Adrenal gland (tissue), 12 donors: ENCODE measurements around the gene GNAO1. TPM values are rescaled to one million over a fixed set of nuclear protein-coding genes. Genes with fewer than 3 reads are reported as not detected.

Source experiments
- DNase-seq, 7 donors: peaks; one replicate each; pipeline ENCODE4 v3.0.0-alpha.2; 2019 to 2020
- H3K27ac ChIP-seq, 5 donors: fragments of 200-600 bp; sonication (generic) in 4 of 5; 1 replicate in 3 of 5; 2 replicates in 2 of 5; pipeline versions ENCODE4 v1.5.1 to v1.8.0; 2016 to 2020; ENCODE audit warnings: mild to moderate bottlenecking in 1 of 5
- H3K27me3 ChIP-seq: fragments of 200-600 bp; 2 replicates; pipeline ENCODE4 v1.8.0; 2021
- H3K36me3 ChIP-seq, 2 donors: fragments of 200-600 bp; replicated peaks in 1 of 2; 1 replicate in 1 of 2; 2 replicates in 1 of 2; pipeline versions ENCODE4 v1.5.1 to v1.8.0; 2018 to 2022
- H3K4me1 ChIP-seq, 2 donors: fragments of 200-600 bp; replicated peaks in 1 of 2; 1 replicate in 1 of 2; 2 replicates in 1 of 2; pipeline versions ENCODE4 v1.5.1 to v1.8.0; 2018 to 2021
- H3K4me3 ChIP-seq, 4 donors: fragments of 200-600 bp; sonication (generic) in 3 of 4; one replicate each; pipeline ENCODE4 v1.5.1; 2016 to 2018
- H3K9me3 ChIP-seq, 3 donors: fragments of 200-600 bp; sonication (generic) in 1 of 3; replicated peaks in 1 of 3; 1 replicate in 2 of 3; 2 replicates in 1 of 3; pipeline versions ENCODE4 v1.5.1 to v1.8.0; 2016 to 2021
- POLR2A ChIP-seq, 2 donors: fragments of 450-650 bp; IDR thresholded peaks; one replicate each; pipeline ENCODE4 v1.6.1; 2017; ENCODE audit warnings: antibody characterized with exemption in 2 of 2, mild to moderate bottlenecking in 2 of 2, moderate library complexity in 1 of 2
- WGBS, 4 donors: extraction: QIAGEN DNeasy Blood & Tissue Kit in 2 of 4; methylation state at CpG; one replicate each; pipeline versions ENCODE4 v1.1.5 to v1.1.7; 2013 to 2017; 5-methylcytosine and 5-hydroxymethylcytosine counted together
- intact Hi-C, 2 donors: fragments of 100-400 bp; cut with DNase I; formaldehyde crosslinking; loops; one replicate each; pipeline versions ENCODE4 v1.14.1 to v1.15.0; 2022 to 2023
- polyA plus RNA-seq, 3 donors: library from polyadenylated mRNA; stranded (reverse); fragments of 200-250 nt in 2 of 3; fragments of 350-450 nt in 1 of 3; fragmentation: Illumina TruSeq in 1 of 3; extraction: RNeasy Lipid Tissue Mini Kit (QIAGEN cat#74804) in 1 of 3; gene quantifications; one replicate each; pipeline ENCODE4 v1.2.3, GENCODE V29; 2013 to 2014
- total RNA-seq, 9 donors: library from RNA; depleted of rRNA in 4 of 9; stranded (reverse); fragments of >200 nt in 4 of 9; fragments of 120-200 nt in 1 of 9; fragmentation: NEBNext Ultra II Directional in 1 of 9; extraction: Animal tissue kit (Norgen Biotek cat#: 25700) in 1 of 9; gene quantifications; one replicate each; pipeline versions ENCODE4 v1.1.0 to v1.2.4, GENCODE V29; 2013 to 2023
- TF ChIP-seq, protein P1 (sequence below), 6 experiments: fragments of 450-650 bp in 4 of 6; fragments of 200-600 bp in 2 of 6; sonication (generic) in 1 of 6; IDR thresholded peaks; 1 replicate in 5 of 6; 2 replicates in 1 of 6; pipeline versions ENCODE4 v1.5.1 to v1.8.0; 2016 to 2021; ENCODE audit warnings: antibody characterized with exemption in 6 of 6, mild to moderate bottlenecking in 2 of 6, moderate library complexity in 1 of 6
- donor health status: healthy with polysubstance abuse.
- donor health status: Bipolar disorder and iron deficiency.
- donor health status: DM: yes; HTN: yes; CAD: no.
- donor health status: DM: no; HTN: no; CAD: no.
- donor health status: DM: no; HTN: no; CAD: no.
- donor health status: DM: yes; HTN: yes; CAD: no.

Gene GNAO1
- total and polyA plus RNA-seq, 12 donors: 1.8 to 36.6 (median 5.9) TPM

DNA sequence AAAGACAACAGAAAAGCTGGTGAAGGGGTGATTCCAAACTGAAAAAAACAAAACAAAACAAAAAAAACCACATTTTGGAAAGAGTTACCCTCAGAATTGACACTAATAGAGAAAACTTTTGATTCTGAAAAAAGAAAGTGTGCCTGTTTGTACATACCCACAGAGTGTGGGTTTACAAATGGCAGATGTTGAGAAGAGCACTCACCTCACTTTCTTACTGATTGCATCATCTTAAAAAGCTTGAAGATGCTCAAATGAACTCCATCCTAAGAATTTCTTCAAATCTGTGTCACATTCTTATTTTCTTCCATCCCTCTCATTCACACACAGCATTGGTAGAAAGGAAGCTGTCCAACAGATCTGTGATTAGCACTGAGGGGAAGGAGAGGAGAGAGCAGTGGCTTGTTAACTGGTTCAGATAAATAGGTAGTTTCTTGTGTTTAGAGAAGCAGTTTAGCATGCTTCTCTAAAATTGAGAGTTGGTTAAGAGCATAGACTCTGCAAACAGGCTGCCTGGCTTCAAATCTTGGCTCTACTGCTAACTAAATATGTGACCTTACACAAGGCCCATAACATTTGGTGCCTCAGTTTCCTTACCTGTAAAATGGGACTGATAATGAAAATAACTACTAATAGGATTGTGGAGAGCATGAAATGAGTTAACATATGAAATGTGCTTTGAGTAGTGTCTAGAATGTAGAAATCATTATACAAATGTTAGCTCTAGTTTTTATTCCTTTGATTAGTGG is 6.9 kb downstream of the GNAO1 start:
- peaks cover 22% of the 10 kb centered on the region for H3K27me3 ChIP-seq
- H3K36me3 ChIP-seq: no peaks in the 10 kb centered on the region
- intact Hi-C loops: no loop called here
- DNase-seq: no peak
- no peak overlapping the region for H3K27ac ChIP-seq
- TF ChIP-seq POLR2A (IDR thresholded peaks at IDR 0.05): no peak
- TF ChIP-seq, protein P1, sequence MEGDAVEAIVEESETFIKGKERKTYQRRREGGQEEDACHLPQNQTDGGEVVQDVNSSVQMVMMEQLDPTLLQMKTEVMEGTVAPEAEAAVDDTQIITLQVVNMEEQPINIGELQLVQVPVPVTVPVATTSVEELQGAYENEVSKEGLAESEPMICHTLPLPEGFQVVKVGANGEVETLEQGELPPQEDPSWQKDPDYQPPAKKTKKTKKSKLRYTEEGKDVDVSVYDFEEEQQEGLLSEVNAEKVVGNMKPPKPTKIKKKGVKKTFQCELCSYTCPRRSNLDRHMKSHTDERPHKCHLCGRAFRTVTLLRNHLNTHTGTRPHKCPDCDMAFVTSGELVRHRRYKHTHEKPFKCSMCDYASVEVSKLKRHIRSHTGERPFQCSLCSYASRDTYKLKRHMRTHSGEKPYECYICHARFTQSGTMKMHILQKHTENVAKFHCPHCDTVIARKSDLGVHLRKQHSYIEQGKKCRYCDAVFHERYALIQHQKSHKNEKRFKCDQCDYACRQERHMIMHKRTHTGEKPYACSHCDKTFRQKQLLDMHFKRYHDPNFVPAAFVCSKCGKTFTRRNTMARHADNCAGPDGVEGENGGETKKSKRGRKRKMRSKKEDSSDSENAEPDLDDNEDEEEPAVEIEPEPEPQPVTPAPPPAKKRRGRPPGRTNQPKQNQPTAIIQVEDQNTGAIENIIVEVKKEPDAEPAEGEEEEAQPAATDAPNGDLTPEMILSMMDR (IDR thresholded peaks at IDR 0.05): no peak
- peaks cover 0 to 4% of the 10 kb centered on the region in 2 donors for H3K4me1 ChIP-seq
- H3K4me3 ChIP-seq: no peak overlapping the region
- no peaks in the 10 kb centered on the region for H3K9me3 ChIP-seq

- intact Hi-C loops: no loop called here
- WGBS, 4 donors: 47 to 67% (median 60%) methylated on average over 4 of the region's 4 CpGs
- TF ChIP-seq POLR2A (IDR thresholded peaks at IDR 0.05): no peak
- TF ChIP-seq, protein P1 (IDR thresholded peaks at IDR 0.05): no peak
These were observed 7.4 kb downstream of the GNAO1 start for GRCh38 chr16:56198755-56199114.

GRCh38 chr16:56199164-56199563 is 7.9 kb downstream of the GNAO1 start:
- TF ChIP-seq, protein P1 (IDR thresholded peaks at IDR 0.05): no peak
- no peak for TF ChIP-seq POLR2A (IDR thresholded peaks at IDR 0.05)
- Histone ChIP-seq H3K9me3 (no peaks in the 10 kb centered on the region), H3K4me3 (no peak overlapping the region), H3K36me3 (no peaks in the 10 kb centered on the region), H3K27ac (no peak overlapping the region), H3K4me1 (peaks cover 0 to 1% of the 10 kb centered on the region in 2 donors), H3K27me3 (peaks cover 15% of the 10 kb centered on the region)
- WGBS, 4 donors: 52 to 71% (median 62%) methylated on average over 2 of the region's 2 CpGs
- intact Hi-C loops: no loop called here
- DNase-seq: no peak

More at GRCh38 chr16:56198755-56199114, 7.4 kb downstream of the GNAO1 start:
- H3K9me3 ChIP-seq: no peaks in the 10 kb centered on the region
- no peak overlapping the region for H3K27ac ChIP-seq
- no peak overlapping the region for H3K4me3 ChIP-seq
- H3K27me3 ChIP-seq: peaks cover 18% of the 10 kb centered on the region
- peaks cover 0 to 4% of the 10 kb centered on the region in 2 donors for H3K4me1 ChIP-seq
- no peak for DNase-seq
- H3K36me3 ChIP-seq: no peaks in the 10 kb centered on the region

DNA sequence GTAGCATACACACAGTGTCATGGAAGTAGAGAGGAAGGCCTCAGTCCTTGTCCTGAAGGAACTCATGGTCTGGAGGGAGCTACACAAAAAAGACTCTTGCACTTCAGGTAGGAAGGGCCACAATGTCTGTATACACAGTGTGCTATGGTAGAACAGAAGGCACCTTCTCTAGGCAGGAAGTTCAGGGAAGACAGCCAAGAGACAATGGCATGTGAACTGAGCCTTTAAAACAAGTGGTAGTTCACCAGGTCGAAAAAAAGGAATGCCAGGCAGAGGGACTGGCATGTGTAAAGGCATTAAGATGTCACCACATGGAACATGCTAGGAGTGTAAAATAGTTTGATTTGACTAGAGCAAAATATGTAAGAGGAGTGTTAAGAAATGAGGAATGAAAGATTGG is 9.7 kb downstream of the GNAO1 start:
- Histone ChIP-seq H3K4me1 (no peaks in the 10 kb centered on the region), H3K27me3 (peaks cover 1% of the 10 kb centered on the region), H3K4me3 (no peak overlapping the region), H3K36me3 (no peaks in the 10 kb centered on the region), H3K9me3 (no peaks in the 10 kb centered on the region), H3K27ac (no peak overlapping the region)
- TF ChIP-seq, protein P1 (IDR thresholded peaks at IDR 0.05): no peak
- TF ChIP-seq POLR2A (IDR thresholded peaks at IDR 0.05): no peak
- 77 to 96% (median 88%) methylated on average over 1 of the region's 1 CpG for WGBS, 4 donors
- intact Hi-C loops: no loop called here
- no peak for DNase-seq
